DOHH2 (cell line): ENCODE data around the gene DCTPP1.
A peak's percentile ranks its signal among the peaks of the same experiment; 100 is the strongest.

Source experiments
- H3F3A ChIP-seq: fragments of 200-600 bp; sonication (generic), shearing (Covaris generic); 2 replicates; pipeline ENCODE4 v1.6.0; 2016; ENCODE audit warnings: antibody characterized with exemption, mild to moderate bottlenecking; ENCODE audit not compliant: control insufficient read depth, insufficient read depth
- H3K27ac ChIP-seq: fragments of 200-600 bp; sonication (generic); 2 replicates; pipeline ENCODE4 v1.5.1; 2014; ENCODE audit warnings: low read depth, mild to moderate bottlenecking, low read length, moderate library complexity
- H3K27me3 ChIP-seq: fragments of 200-600 bp; sonication (generic); 2 replicates; pipeline ENCODE4 v1.6.1; 2014; ENCODE audit warnings: mild to moderate bottlenecking, low read length, mixed read lengths; ENCODE audit not compliant: control insufficient read depth
- H3K36me3 ChIP-seq: fragments of 200-600 bp; sonication (generic); 2 replicates; pipeline ENCODE4 v1.6.1; 2014; ENCODE audit warnings: mild to moderate bottlenecking, low read length, moderate library complexity, mixed read lengths; ENCODE audit not compliant: control insufficient read depth
- H3K4me1 ChIP-seq: fragments of 200-600 bp; sonication (generic); 2 replicates; pipeline ENCODE4 v1.6.1; 2014; ENCODE audit warnings: mild to moderate bottlenecking, low read length, mixed read lengths; ENCODE audit not compliant: control insufficient read depth
- H3K4me2 ChIP-seq: fragments of 200-600 bp; sonication (generic); 2 replicates; pipeline ENCODE4 v1.6.0; 2014; ENCODE audit warnings: mild to moderate bottlenecking, low read length, moderate library complexity
- H3K4me3 ChIP-seq: fragments of 200-600 bp; sonication (generic); 2 replicates; pipeline ENCODE4 v1.5.1; 2014; ENCODE audit warnings: mild to moderate bottlenecking, low read length, mixed read lengths
- H3K79me2 ChIP-seq: fragments of 200-600 bp; sonication (generic); 2 replicates; pipeline ENCODE4 v1.6.1; 2014; ENCODE audit warnings: mild to moderate bottlenecking, low read length, mixed read lengths; ENCODE audit not compliant: control insufficient read depth
- H3K9me2 ChIP-seq: fragments of 200-600 bp; sonication (generic); replicated peaks from 2 replicates; pipeline ENCODE4 v1.6.1; 2014; ENCODE audit warnings: mild to moderate bottlenecking, low read length, mixed read lengths; ENCODE audit not compliant: control insufficient read depth
- H3K9me3 ChIP-seq: fragments of 200-600 bp; sonication (generic); 2 replicates; pipeline ENCODE4 v1.6.1; 2014; ENCODE audit warnings: antibody characterized with exemption, low read length, mixed read lengths; ENCODE audit not compliant: control insufficient read depth, insufficient read depth
- H4K20me1 ChIP-seq: fragments of 200-600 bp; sonication (generic); 2 replicates; pipeline ENCODE4 v1.6.0; 2014; ENCODE audit warnings: low read depth, mild to moderate bottlenecking, antibody characterized with exemption, low read length, moderate library complexity; ENCODE audit not compliant: control insufficient read depth, insufficient read depth
- CTCF ChIP-seq: fragments of 200-600 bp; sonication (generic); IDR thresholded peaks from one replicate; pipeline ENCODE4 v1.5.1; 2014; ENCODE audit warnings: antibody characterized with exemption, mild to moderate bottlenecking, low read depth, low read length; ENCODE audit not compliant: poor library complexity, severe bottlenecking
- EZH2phosphoT487 ChIP-seq: fragments of 200-600 bp; sonication (generic); IDR thresholded peaks from 2 replicates; pipeline ENCODE4 v1.6.1; 2017; ENCODE audit warnings: borderline replicate concordance, mild to moderate bottlenecking, antibody characterized with exemption, low read length, moderate library complexity, mixed read lengths

DCTPP1 gene

GRCh38 chr16:30472328-30472942, 42.6 kb upstream of the DCTPP1 start, which contains the start of gene ITGAL:
Gene ITGAL, plus strand, starts transcription at chr16:30472742. Its CDS starts 96 bp downstream, at chr16:30472838.
- TF ChIP-seq CTCF = no peak
- no peak for TF ChIP-seq EZH2phosphoT487
- H3K27me3 ChIP-seq = no peaks in the 10 kb centered on the region
- H4K20me1 ChIP-seq = no peaks in the 10 kb centered on the region
- H3K4me1 ChIP-seq = peaks cover 79% of the 10 kb centered on the region
- peak within 1 kb of the TSS; percentile 89 for H3K4me3 ChIP-seq
- H3K79me2 ChIP-seq = peaks cover 43% of the 10 kb centered on the region
- peak within 1 kb of the TSS; percentile 82 for H3K4me2 ChIP-seq
- peak within 1 kb of the TSS; percentile 98 for H3K27ac ChIP-seq
- H3K9me3 ChIP-seq = no peaks in the 10 kb centered on the region
- peaks cover 46% of the 10 kb centered on the region for H3F3A ChIP-seq
- no peaks in the 10 kb centered on the region for H3K9me2 ChIP-seq
- peaks cover 49% of the 10 kb centered on the region for H3K36me3 ChIP-seq

GRCh38 chr16:30470632-30470995, 40.8 kb upstream of the DCTPP1 start:
- H3K36me3 ChIP-seq = peaks cover 31% of the 10 kb centered on the region
- no peaks in the 10 kb centered on the region for H3K27me3 ChIP-seq
- no peaks in the 10 kb centered on the region for H3K9me2 ChIP-seq
- H3K4me1 ChIP-seq = peaks cover 80% of the 10 kb centered on the region
- peak overlapping the region; percentile 82 for H3K4me2 ChIP-seq
- H4K20me1 ChIP-seq = no peaks in the 10 kb centered on the region
- H3F3A ChIP-seq = peaks cover 41% of the 10 kb centered on the region
- no peaks in the 10 kb centered on the region for H3K9me3 ChIP-seq
- peaks cover 35% of the 10 kb centered on the region for H3K79me2 ChIP-seq
- peak overlapping the region; percentile 89 for H3K4me3 ChIP-seq
- H3K27ac ChIP-seq = peak overlapping the region; percentile 98
- no peak for TF ChIP-seq CTCF
- TF ChIP-seq EZH2phosphoT487 = no peak

GRCh38 chr16:30470170-30470512, 40.3 kb upstream of the DCTPP1 start:
- Histone ChIP-seq H3K4me3 (peak overlapping the region; percentile 89), H3K27ac (peak overlapping the region; percentile 98), H3K27me3 (no peaks in the 10 kb centered on the region), H3K4me1 (peaks cover 81% of the 10 kb centered on the region), H3F3A (peaks cover 41% of the 10 kb centered on the region), H3K9me2 (no peaks in the 10 kb centered on the region), H3K79me2 (peaks cover 32% of the 10 kb centered on the region), H3K36me3 (peaks cover 26% of the 10 kb centered on the region), H3K9me3 (no peaks in the 10 kb centered on the region), H4K20me1 (no peaks in the 10 kb centered on the region), H3K4me2 (peak overlapping the region; percentile 82)
- TF ChIP-seq EZH2phosphoT487 (no peak), CTCF (no peak)
